Vagina (tissue), 2 donors: ENCODE data around the gene OVOL2.

Experiments
- CTCF ChIP-seq, 3 experiments: fragments of 450-650 bp in 2 of 3; fragments of 200-600 bp in 1 of 3; sonication (generic) in 1 of 3; IDR thresholded peaks; one replicate each; pipeline ENCODE4 v1.5.1; 2017 to 2019; ENCODE audit warnings: antibody characterized with exemption in 3 of 3, mild to moderate bottlenecking in 2 of 3, moderate library complexity in 2 of 3
- POLR2A ChIP-seq, 2 donors: fragments of 450-650 bp; IDR thresholded peaks; one replicate each; pipeline ENCODE4 v1.6.1; 2017; ENCODE audit warnings: antibody characterized with exemption in 2 of 2, mild to moderate bottlenecking in 2 of 2, moderate library complexity in 2 of 2

GRCh38 chr20:18057101-18057993 lies at the start of gene OVOL2:
- TF ChIP-seq CTCF (IDR thresholded peaks at IDR 0.05) (no peak), POLR2A (IDR thresholded peaks at IDR 0.05) (no peak)
